ENCODE data around the gene RABGAP1L. TPM values are rescaled to one million over a fixed set of nuclear protein-coding genes. Genes with fewer than 3 reads are reported as not detected.
A peak's percentile ranks its signal among the peaks of the same experiment; 100 is the strongest.

Gene RABGAP1L
- total RNA-seq, 2 experiments from 2014 or later = 20.2 to 22.6 TPM

DNA sequence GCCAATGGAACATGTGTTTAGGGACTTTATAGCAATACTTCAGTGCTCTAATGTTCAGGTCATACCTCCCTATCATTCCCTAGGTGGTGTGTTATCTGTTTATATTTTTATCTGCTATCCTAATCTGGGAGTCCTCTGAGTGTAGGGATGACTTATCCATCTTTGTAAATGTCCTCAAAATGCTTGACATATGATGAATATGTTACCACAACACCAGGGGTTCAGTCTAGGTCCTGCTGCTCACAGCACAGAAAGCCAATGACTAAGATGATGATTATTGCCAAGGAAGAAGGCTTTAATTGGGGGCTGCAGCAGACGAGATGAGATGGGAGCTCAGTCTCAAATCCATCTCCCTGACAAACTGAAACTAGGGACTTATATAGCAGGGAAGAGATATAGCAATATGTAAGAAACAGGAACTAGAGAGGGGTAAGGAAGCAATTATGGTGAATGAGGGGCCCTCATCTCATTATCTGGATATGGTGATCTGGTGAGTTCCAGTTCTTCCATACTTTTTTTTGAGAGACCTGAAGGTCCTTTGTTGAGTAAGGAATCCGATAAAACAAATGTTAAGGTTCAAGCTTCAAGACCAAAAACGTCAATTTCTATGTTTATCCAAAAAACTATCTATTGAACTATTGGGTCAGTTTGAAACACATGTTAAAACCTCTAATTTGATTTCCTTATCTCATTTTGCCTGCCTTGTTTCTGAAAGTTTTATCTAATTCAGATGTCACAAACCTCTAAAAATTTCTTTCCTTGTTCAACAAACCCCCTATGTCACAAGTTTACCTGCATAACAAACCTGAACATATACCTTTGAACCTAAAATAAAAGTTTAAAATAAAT lies 583.7 kb downstream of the RABGAP1L start:
- Mint-ChIP-seq H3K4me1 (peaks cover 12% of the 10 kb centered on the region), H3K36me3 (no peaks in the 10 kb centered on the region), H3K4me3 (no peak overlapping the region), H3K27ac (no peak overlapping the region), H3K27me3 (no peaks in the 10 kb centered on the region), H3K9me3 (no peaks in the 10 kb centered on the region)
- DNase-seq = no peak

DNA sequence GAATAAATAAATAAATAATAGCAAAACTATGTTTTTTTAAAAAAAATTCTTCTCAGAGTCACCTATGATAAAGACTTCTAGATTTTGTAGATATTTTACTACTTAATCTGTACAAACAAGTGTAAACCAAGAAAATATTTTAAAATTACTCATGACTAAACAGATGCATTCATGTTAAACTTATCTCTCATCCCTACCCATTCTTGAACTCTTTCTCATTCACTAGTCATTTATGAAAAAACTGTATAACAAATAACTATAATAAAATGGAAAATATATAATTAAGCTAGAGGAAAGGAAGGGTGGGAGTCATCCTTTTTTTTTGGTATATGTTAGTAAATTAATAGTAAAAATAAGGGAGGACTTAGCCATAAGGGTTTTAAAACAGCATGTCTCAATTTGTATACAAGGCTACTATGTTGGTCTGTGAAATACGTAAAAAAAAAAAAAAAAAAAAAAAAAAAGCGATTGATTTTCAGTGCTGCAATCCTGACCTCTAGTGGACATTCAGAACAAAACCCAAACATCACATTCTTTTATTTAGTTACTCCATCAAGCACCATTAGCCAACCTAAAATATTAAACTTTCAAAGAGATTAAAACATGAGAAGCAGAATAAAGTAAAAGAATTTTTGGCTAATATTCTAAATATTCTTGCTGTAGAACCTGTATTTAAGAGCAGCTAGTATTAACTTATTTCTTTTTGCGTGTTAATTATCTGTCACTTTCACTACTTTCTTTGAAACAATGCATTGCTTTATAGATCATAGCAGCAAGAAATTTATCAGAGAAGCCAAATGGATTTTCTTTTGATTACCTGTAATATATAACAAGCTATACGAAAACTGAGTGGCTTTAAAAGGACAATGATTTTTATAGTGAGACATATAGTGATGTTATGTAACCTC lies 584.6 kb downstream of the RABGAP1L start:
- DNase-seq = no peak
- no peaks in the 10 kb centered on the region for H3K36me3 Mint-ChIP-seq
- peaks cover 12% of the 10 kb centered on the region for H3K4me1 Mint-ChIP-seq
- no peaks in the 10 kb centered on the region for H3K9me3 Mint-ChIP-seq
- H3K4me3 Mint-ChIP-seq = no peak overlapping the region
- H3K27me3 Mint-ChIP-seq = no peaks in the 10 kb centered on the region
- H3K27ac Mint-ChIP-seq = no peak overlapping the region

DNA sequence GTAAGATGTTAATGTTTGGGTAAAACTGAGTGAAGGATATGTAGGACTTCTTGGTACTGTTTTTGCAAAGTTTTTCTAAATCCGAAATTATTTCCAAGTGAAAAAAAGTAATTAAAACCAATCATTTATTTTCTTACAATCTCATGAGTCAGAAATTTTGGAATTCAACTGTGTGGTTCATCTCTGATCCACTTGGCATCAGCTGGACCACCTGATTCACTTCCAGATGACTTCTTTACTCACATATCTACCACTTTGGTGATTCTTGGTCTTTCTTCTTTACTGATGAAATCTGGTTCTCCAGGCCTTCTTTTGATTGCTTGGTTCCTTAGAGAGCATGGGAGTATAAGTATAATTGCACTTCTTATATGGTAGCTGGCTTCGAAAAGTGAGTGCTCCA lies 585.6 kb downstream of the RABGAP1L start:
- DNase-seq = no peak
- Mint-ChIP-seq H3K27ac (no peak overlapping the region), H3K36me3 (no peaks in the 10 kb centered on the region), H3K9me3 (no peaks in the 10 kb centered on the region), H3K4me1 (peaks cover 12% of the 10 kb centered on the region), H3K4me3 (no peak overlapping the region), H3K27me3 (no peaks in the 10 kb centered on the region)

DNA sequence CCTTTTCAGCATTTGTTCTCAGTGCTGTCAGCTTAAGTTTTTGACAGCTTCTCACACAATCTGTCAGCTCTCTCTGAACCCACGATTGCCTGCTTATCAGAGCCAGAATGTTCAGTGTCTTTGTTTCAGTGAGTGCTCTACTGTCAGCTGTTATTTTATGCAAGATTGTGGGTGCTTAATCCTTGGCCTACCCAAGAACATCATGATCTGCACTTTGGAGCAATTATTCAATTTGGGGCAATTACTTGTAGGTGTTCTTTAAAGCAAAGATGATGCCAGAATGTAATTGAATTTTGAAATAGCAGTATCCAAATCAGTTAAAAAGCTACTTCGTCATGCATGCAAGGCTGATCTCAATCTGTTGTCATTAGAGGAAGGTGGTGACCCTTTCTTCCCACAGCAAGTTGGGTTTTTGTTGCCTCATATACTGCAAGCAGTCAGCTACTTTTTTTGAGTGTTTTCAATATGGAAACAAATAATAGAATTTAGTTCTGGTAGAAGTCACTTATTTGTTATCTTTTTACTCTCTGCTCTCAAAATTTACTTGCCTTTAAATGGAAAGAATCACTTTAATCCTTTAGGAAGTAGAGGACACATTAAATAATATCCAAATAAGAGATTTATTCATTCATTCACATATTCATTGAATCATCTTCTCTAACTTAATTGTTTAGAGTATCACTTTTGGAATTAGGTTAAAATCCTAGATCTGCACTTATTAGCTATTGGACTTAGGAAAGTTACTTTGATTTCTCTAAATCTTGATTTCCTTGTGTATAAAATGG lies 586.9 kb downstream of the RABGAP1L start:
- no peaks in the 10 kb centered on the region for H3K9me3 Mint-ChIP-seq
- H3K4me3 Mint-ChIP-seq = no peak overlapping the region
- H3K4me1 Mint-ChIP-seq = peaks cover 4% of the 10 kb centered on the region
- H3K27ac Mint-ChIP-seq = no peak overlapping the region
- H3K36me3 Mint-ChIP-seq = no peaks in the 10 kb centered on the region
- no peaks in the 10 kb centered on the region for H3K27me3 Mint-ChIP-seq
- no peak for DNase-seq

DNA sequence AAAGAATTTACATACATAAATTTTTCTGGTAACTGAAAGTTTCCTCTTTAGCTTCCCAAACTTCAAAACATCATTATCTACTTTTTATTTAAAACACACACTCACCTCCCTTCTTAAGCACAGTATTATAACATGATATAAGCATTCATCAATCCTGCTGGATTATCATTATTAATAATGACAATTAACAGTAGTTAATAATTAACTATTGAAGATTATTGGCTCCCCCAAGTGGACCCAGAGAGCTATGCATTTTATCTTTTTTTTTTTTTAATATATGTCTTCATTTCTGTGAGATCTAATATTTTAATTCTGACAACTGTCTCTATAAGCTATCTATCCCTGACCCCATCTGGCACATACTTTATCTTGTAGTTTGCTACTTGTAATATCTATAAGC lies 588.3 kb downstream of the RABGAP1L start:
- DNase-seq = no peak
- Mint-ChIP-seq H3K9me3 (no peaks in the 10 kb centered on the region), H3K4me3 (no peak overlapping the region)

DNA sequence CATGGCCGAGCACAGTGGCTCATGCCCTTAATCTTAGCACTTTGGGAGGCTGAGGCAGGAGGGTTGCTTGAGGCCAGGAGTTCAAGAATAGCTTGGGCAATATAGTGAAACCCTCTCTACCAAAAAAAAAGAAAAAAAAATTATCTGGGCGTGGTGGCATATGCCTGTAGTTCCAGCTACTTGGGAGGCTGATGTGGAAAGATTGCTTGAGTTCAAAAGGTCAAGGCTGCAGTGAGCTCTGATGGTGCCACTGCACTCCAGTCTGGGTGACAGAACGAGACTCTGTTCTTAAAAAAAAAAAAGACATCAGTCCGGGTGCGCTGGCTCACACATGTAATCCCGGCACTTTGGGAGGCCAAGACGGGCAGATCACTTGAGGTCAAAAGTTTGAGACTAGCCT lies 589.3 kb downstream of the RABGAP1L start:
- Mint-ChIP-seq H3K27ac (no peak overlapping the region), H3K4me3 (no peak overlapping the region), H3K27me3 (no peaks in the 10 kb centered on the region), H3K36me3 (no peaks in the 10 kb centered on the region), H3K9me3 (no peaks in the 10 kb centered on the region), H3K4me1 (no peaks in the 10 kb centered on the region)
- DNase-seq = no peak

More for the DNA sequence above, 588.3 kb downstream of the RABGAP1L start:
- Mint-ChIP-seq H3K36me3 (no peaks in the 10 kb centered on the region), H3K4me1 (peaks cover 2% of the 10 kb centered on the region), H3K27ac (no peak overlapping the region), H3K27me3 (no peaks in the 10 kb centered on the region)

DNA sequence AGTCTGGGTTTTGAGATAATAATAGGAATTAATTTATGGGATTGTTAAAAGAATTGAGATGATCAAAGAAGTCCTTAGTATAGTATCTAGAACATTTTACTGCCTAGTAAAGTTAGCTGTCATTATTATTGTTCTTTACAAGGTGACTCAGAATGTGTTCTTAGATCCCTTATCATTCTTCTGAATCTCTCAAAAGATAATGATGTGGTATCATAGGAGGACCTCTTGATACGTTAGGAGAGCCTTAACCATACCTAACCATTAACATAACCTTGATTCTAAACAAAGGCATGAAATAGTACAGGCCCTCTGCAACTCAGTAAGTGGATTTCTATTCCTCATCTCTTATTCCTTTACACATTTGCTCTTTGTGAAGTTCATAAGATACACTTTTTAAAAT lies 593.8 kb downstream of the RABGAP1L start:
- no peak for DNase-seq
- Mint-ChIP-seq H3K27ac (no peak overlapping the region), H3K36me3 (peaks cover 2% of the 10 kb centered on the region), H3K4me1 (no peaks in the 10 kb centered on the region), H3K4me3 (no peak overlapping the region), H3K9me3 (peaks cover 1% of the 10 kb centered on the region), H3K27me3 (no peaks in the 10 kb centered on the region)

DNA sequence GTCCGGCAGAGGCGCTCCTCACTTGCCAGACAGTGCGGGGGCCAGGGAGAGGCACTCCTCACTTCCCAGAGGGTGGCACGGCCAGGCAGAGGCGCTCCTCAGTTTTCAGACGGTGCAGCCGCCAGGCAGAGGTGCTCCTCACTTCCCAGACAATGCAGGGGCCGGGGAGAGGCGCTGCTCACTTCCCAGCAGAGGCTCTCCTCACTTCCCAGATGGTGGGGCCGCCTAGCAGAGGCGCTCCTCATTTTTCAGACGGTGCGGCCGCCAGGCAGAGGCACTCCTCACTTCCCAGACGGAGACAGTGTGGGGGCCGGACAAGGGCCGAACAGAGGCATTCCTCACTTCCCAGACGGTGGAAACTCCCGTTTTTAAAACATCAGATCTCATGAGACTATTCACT lies 602.0 kb downstream of the RABGAP1L start:
- H3K36me3 Mint-ChIP-seq = peaks cover 3% of the 10 kb centered on the region
- peaks cover 2% of the 10 kb centered on the region for H3K9me3 Mint-ChIP-seq
- H3K4me1 Mint-ChIP-seq = no peaks in the 10 kb centered on the region
- H3K27ac Mint-ChIP-seq = no peak overlapping the region
- no peaks in the 10 kb centered on the region for H3K27me3 Mint-ChIP-seq
- no peak for DNase-seq
- H3K4me3 Mint-ChIP-seq = no peak overlapping the region

DNA sequence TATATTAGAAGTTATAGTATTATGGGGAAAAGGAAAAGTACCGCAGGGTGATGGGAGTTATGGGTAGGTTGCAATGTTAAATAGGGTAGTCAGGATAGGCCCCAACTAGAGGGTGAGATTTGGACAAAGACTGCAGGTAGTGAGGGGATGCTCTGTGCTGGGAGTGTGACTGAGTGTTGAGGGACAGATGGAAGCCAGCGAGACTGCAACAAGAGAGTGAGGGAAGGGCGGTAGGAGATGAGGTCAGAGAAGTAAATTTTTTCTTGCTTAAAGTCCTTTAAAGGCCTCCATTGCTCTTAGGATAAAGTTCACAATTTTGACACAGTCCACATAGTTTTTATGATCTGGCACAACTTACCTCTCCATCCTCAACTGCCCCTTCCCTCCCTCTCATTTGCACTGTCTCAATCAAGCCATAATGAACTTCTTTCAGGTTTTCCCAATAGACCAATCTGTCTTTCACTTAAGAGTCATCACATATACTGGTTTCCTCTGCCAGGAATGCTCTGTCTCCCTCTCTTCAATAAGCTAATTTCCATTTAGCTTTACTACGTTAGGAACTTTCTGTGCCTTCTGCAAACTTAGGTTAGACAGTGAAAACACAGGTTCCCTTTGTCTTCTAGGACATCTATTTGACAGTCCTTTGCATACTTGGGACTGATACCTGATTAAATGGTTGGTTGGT lies 602.7 kb downstream of the RABGAP1L start:
- Mint-ChIP-seq H3K27me3 (no peaks in the 10 kb centered on the region), H3K36me3 (peaks cover 3% of the 10 kb centered on the region), H3K4me3 (no peak overlapping the region), H3K9me3 (peaks cover 2% of the 10 kb centered on the region), H3K27ac (no peak overlapping the region), H3K4me1 (no peaks in the 10 kb centered on the region)
- DNase-seq = no peak

DNA sequence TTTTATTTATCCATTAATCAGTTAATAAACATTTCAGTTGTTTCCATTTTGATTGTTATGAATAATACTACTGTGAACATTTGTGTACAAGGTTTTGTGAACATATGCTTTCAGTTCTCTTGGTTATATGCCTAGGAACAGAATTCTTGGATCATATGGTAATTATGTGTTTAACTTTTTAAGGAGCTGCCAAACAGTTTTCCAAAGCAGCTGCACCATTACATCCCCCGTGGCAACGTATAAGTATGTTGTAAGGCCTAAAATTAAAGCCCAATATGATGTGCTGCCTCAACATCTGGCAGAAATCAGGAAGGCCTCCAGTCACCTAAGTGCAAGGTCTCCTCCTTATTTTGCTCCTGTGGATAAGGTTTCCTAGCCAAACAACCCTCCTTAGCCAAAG lies 604.9 kb downstream of the RABGAP1L start:
- H3K36me3 Mint-ChIP-seq = no peaks in the 10 kb centered on the region
- H3K27me3 Mint-ChIP-seq = no peaks in the 10 kb centered on the region
- H3K4me1 Mint-ChIP-seq = peaks cover 6% of the 10 kb centered on the region
- H3K27ac Mint-ChIP-seq = no peak overlapping the region
- H3K9me3 Mint-ChIP-seq = no peaks in the 10 kb centered on the region
- H3K4me3 Mint-ChIP-seq = no peak overlapping the region
- no peak for DNase-seq

DNA sequence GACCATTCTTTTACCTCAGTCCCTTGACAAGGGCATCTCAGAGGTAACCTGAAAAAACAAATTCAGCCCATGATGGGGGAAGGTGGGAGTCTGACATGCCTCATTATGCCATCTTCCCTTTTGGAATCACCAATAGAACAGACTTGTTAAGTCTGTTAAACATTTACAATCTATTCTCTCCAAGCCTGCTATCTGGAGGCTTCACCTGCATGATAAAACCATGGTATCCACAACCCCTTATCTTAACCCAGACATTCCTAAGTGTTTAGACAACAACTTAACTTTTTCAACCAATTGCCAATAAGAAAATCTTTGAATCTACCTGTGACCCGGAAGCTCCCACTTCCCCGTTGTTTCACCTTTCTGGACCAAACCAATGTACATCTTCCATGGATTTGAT lies 607.4 kb downstream of the RABGAP1L start:
- H3K27me3 Mint-ChIP-seq = no peaks in the 10 kb centered on the region
- peaks cover 9% of the 10 kb centered on the region for H3K4me1 Mint-ChIP-seq
- no peak overlapping the region for H3K4me3 Mint-ChIP-seq
- no peak overlapping the region for H3K27ac Mint-ChIP-seq
- H3K36me3 Mint-ChIP-seq = no peaks in the 10 kb centered on the region
- DNase-seq = no peak
- no peaks in the 10 kb centered on the region for H3K9me3 Mint-ChIP-seq

DNA sequence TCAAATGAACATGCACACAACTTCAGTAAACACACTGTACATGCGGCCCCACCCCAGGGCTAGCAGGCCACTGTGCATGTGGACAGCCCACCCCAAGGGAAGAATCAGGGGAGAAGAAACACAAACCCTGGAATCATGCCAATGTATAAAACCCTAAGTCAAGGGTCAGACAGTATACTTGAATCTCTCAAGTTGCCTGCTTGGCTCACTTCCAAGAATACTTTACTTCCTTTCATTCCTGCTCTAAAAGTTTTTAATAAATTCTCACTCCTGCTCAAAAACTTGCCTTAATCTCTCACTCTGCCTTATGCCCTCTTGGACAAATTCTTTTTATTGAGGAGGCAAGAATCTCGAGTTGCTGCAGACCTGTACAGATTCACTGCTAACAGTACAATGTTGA lies 609.2 kb downstream of the RABGAP1L start:
- DNase-seq = no peak
- peaks cover 9% of the 10 kb centered on the region for H3K4me1 Mint-ChIP-seq
- H3K4me3 Mint-ChIP-seq = no peak overlapping the region
- no peaks in the 10 kb centered on the region for H3K36me3 Mint-ChIP-seq
- no peaks in the 10 kb centered on the region for H3K27me3 Mint-ChIP-seq
- peak overlapping the region; percentile 11 for H3K27ac Mint-ChIP-seq
- H3K9me3 Mint-ChIP-seq = no peaks in the 10 kb centered on the region

DNA sequence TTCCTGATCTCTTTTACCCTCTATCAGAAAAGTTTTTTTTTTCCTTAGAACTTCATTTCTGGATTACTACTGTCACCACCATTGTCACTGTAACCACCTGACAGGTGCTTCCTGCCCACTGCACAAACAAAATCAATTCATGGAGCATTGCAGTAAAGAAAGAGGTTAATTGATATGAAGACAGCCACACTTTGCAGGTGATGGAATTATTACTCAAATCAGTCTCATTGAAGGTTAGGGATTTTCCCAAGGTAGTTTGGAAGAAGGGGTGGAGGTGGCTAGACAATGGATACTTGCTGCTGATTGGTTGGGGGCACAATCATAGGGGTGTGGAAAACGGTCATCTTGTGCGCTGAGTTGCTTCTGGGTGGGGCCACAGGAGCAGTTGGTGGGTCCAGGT lies 609.6 kb downstream of the RABGAP1L start:
- H3K27me3 Mint-ChIP-seq = no peaks in the 10 kb centered on the region
- no peak overlapping the region for H3K4me3 Mint-ChIP-seq
- no peaks in the 10 kb centered on the region for H3K36me3 Mint-ChIP-seq
- H3K27ac Mint-ChIP-seq = peak overlapping the region; percentile 11
- peaks cover 9% of the 10 kb centered on the region for H3K4me1 Mint-ChIP-seq
- H3K9me3 Mint-ChIP-seq = no peaks in the 10 kb centered on the region
- DNase-seq = no peak

DNA sequence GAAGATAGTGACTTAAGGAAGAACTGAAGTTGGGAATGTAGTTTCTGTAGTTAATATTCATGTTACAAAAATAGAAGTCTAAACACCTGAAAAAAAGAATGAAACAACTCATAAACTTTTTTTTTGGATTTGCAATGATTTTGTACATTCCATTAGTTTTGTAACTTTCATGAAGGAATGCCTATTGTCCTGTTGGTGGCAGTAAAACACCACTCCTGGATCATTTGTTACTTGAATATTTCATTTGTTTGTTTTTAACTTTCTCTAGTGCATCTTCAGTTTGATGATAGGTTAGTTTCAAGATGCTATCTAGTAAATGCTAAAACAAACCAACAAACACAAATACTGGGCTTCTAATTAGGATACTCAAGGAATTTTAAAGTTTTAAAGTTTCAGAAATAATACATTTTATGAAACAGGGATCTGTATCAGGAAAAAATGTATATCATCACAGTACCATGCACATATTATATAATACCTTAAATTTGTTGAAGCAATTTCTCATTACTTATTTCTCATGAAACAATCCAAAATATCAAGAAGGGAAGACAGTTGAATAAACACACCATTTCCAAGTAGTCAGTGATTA lies 610.7 kb downstream of the RABGAP1L start:
- no peaks in the 10 kb centered on the region for H3K9me3 Mint-ChIP-seq
- no peak for DNase-seq
- no peak overlapping the region for H3K4me3 Mint-ChIP-seq
- no peaks in the 10 kb centered on the region for H3K27me3 Mint-ChIP-seq
- H3K36me3 Mint-ChIP-seq = no peaks in the 10 kb centered on the region
- H3K27ac Mint-ChIP-seq = no peak overlapping the region
- H3K4me1 Mint-ChIP-seq = peaks cover 9% of the 10 kb centered on the region

All from activated naive CD8-positive, alpha-beta T cell treated with anti-CD3 and anti-CD28 coated beads for 36 hours (primary cell).